DND-41 (cell line): ENCODE data around the gene OXNAD1.

Experiments used
- CTCF ChIP-seq: IDR thresholded peaks from 2 replicates; pipeline ENCODE4 v1.5.1; 2012; ENCODE audit warnings: borderline replicate concordance, low read length, moderate library complexity, mild to moderate bottlenecking; ENCODE audit not compliant: poor library complexity, severe bottlenecking; ENCODE audit errors: extremely low read depth
- EZH2 ChIP-seq: IDR thresholded peaks from 3 replicates; pipeline ENCODE4 v1.6.1; 2012; ENCODE audit warnings: borderline replicate concordance, low read depth, mild to moderate bottlenecking, moderate library complexity, low read length, inconsistent platforms; ENCODE audit not compliant: severe bottlenecking

- TF ChIP-seq CTCF (no peak), EZH2 (no peak)
Observed at GRCh38 chr3:16317561-16317945, 52.5 kb downstream of the OXNAD1 start.
